Heart right ventricle (tissue), 16 donors: ENCODE data around the gene SMARCA4. TPM values are rescaled to one million over a fixed set of nuclear protein-coding genes. Genes with fewer than 3 reads are reported as not detected.

Experiments used
- ATAC-seq, 8 donors: fragments of 200-7000 bp; cut with Tn5 transposase; one replicate each; pipeline ENCODE4 v1.9.1; 2020; ENCODE audit warnings: mild to moderate bottlenecking in 8 of 8, moderate library complexity in 8 of 8, moderate number of reproducible peaks in 1 of 8
- DNase-seq, 2 donors: peaks; one replicate each; pipeline ENCODE4 v3.0.0-alpha.2; 2020
- H3K27ac ChIP-seq, 10 donors: fragments of 200-600 bp; sonication (generic) in 2 of 10; one replicate each; pipeline versions ENCODE4 v1.5.0 to v1.8.0; 2020 to 2022; ENCODE audit warnings: mild to moderate bottlenecking in 3 of 10
- H3K27me3 ChIP-seq, 7 donors: fragments of 200-600 bp; one replicate each; pipeline ENCODE4 v1.8.0; 2021 to 2022; ENCODE audit warnings: mild to moderate bottlenecking in 2 of 7
- H3K36me3 ChIP-seq, 9 donors: fragments of 200-600 bp; sonication (generic) in 1 of 9; one replicate each; pipeline versions ENCODE4 v1.5.0 to v1.8.0; 2020 to 2022; ENCODE audit warnings: mild to moderate bottlenecking in 2 of 9
- H3K4me1 ChIP-seq, 9 donors: fragments of 200-600 bp; sonication (generic) in 1 of 9; one replicate each; pipeline versions ENCODE4 v1.5.0 to v1.8.0; 2020 to 2022; ENCODE audit warnings: mild to moderate bottlenecking in 4 of 9
- H3K4me3 ChIP-seq, 10 donors: fragments of 200-600 bp; sonication (generic) in 2 of 10; one replicate each; pipeline versions ENCODE4 v1.5.0 to v1.8.0; 2020 to 2022; ENCODE audit warnings: mild to moderate bottlenecking in 7 of 10, moderate library complexity in 2 of 10
- H3K9me3 ChIP-seq, 11 donors: fragments of 200-600 bp in 10 of 11; sonication (generic) in 2 of 11; one replicate each; pipeline versions ENCODE4 v1.5.0 to v1.8.0; 2013 to 2022; ENCODE audit warnings: mild to moderate bottlenecking in 2 of 11, control low read depth in 1 of 11, moderate library complexity in 1 of 11
- CTCF ChIP-seq, 9 donors: fragments of 200-600 bp; sonication (generic) in 2 of 9; IDR thresholded peaks; one replicate each; pipeline versions ENCODE4 v1.5.0 to v1.8.0; 2021 to 2022; ENCODE audit warnings: antibody characterized with exemption in 9 of 9, mild to moderate bottlenecking in 5 of 9, moderate library complexity in 1 of 9
- WGBS, 2 donors: extraction: QIAGEN DNeasy Blood & Tissue Kit; methylation state at CpG; one replicate each; pipeline ENCODE4 v1.1.7; 2013; ENCODE audit warnings: inconsistent platforms in 1 of 2; 5-methylcytosine and 5-hydroxymethylcytosine counted together
- intact Hi-C, 10 donors: fragments of 100-400 bp; cut with DNase I; formaldehyde crosslinking; loops; one replicate each; pipeline versions ENCODE4 v1.11.1 to v1.14.2; 2022
- polyA plus RNA-seq, 2 donors: library from polyadenylated mRNA; stranded (reverse); fragments of 200-250 nt; gene quantifications; one replicate each; pipeline ENCODE4 v1.2.3, GENCODE V29; 2013
- total RNA-seq, 10 donors: library from RNA; stranded (reverse); fragmentation: NEBNext Ultra II Directional in 3 of 10; extraction: Animal tissue kit (Norgen Biotek cat#: 25700) in 3 of 10; gene quantifications; one replicate each; pipeline versions ENCODE4 v1.2.1 to v1.2.4, GENCODE V29; 2021 to 2023
- donor health status: Arrhythmogenic right ventricular cardiomyopathy.
- donor health status: ischemic (EF 13 %, LVEDD 7.1; RV severe dilation, severe dysfunction).
- donor health status: healthy with polysubstance abuse.
- donor health status: DM: no; HTN: yes; CAD: no.
- donor health status: DM: no; HTN: no; CAD: no.
- donor health status: ischemic (EF 25% LVEDD 6.9; RV normal size, moderate dysfunction).
- donor health status: ischemic (EF 25% LVEDD 5.7; RV mildly dilated, moderate dysfunction).
- donor health status: healthy.
- donor health status: DM: yes; HTN: yes; CAD: no.
- donor health status: Ischemic cardiomyopathy.
- donor health status: ischemic (EF 35%, LVEDD 5.7; RV mildly dilated, moderate dysfunction).
- donor health status: nonischemic (EF 11% LVEDD 7.7; RV severe dilation, severe dysfunction).
- donor health status: DM: yes; HTN: yes; CAD: no.
- donor health status: PGD.
- donor health status: ischemic (EF 29% LVEDD 5.4; RV normal size, mild dysfunction).
- donor health status: nonischemic (EF 23%, LVEDD 6.1; RV moderate dilation, normal function).

Gene SMARCA4
- total and polyA plus RNA-seq, 12 donors = 35.2 to 64.8 (median 44.5) TPM

- DNase-seq (no peak), ATAC-seq (peak in 1 of 8 donors; percentile 21)
- Histone ChIP-seq H3K36me3 (peaks cover 0 to 82% (median 67%) of the 10 kb centered on the region in 9 donors), H3K27me3 (no peaks in the 10 kb centered on the region), H3K4me3 (no peak overlapping the region), H3K4me1 (no peaks in the 10 kb centered on the region), H3K27ac (no peak overlapping the region), H3K9me3 (no peaks in the 10 kb centered on the region)
- no peak for TF ChIP-seq CTCF (IDR thresholded peaks at IDR 0.05)
- WGBS, 2 donors = 95 to 97% methylated on average over 31 to 32 of the region's 32 CpGs
- intact Hi-C loops = no loop called here
These were observed 25.7 kb downstream of the SMARCA4 start for GRCh38 chr19:10986301-10987127.

GRCh38 chr19:10987571-10988297 lies 26.9 kb downstream of the SMARCA4 start:
- Histone ChIP-seq H3K27ac (no peak overlapping the region), H3K9me3 (no peaks in the 10 kb centered on the region), H3K36me3 (peaks cover 0 to 94% (median 68%) of the 10 kb centered on the region in 9 donors), H3K27me3 (no peaks in the 10 kb centered on the region), H3K4me1 (no peaks in the 10 kb centered on the region), H3K4me3 (no peak overlapping the region)
- TF ChIP-seq CTCF (IDR thresholded peaks at IDR 0.05) = no peak
- ATAC-seq (no peak), DNase-seq (no peak)
- intact Hi-C loops = no loop called here
- 96% methylated on average over 32 of the region's 32 CpGs for WGBS, 2 donors

- Histone ChIP-seq H3K4me1 (no peaks in the 10 kb centered on the region), H3K4me3 (no peak overlapping the region), H3K36me3 (peaks cover 0 to 100% (median 69%) of the 10 kb centered on the region in 9 donors), H3K27me3 (no peaks in the 10 kb centered on the region), H3K9me3 (no peaks in the 10 kb centered on the region), H3K27ac (no peak overlapping the region)
- TF ChIP-seq CTCF (IDR thresholded peaks at IDR 0.05) = no peak
- intact Hi-C loops = no loop called here
- WGBS, 2 donors = 93 to 96% methylated on average over 2 of the region's 2 CpGs
- DNase-seq = no peak
- no peak for ATAC-seq
These were observed 27.6 kb downstream of the SMARCA4 start for GRCh38 chr19:10988380-10988779.

GRCh38 chr19:10988921-10989320 lies 28.1 kb downstream of the SMARCA4 start:
- ATAC-seq (no peak), DNase-seq (no peak)
- intact Hi-C loops = no loop called here
- H3K4me1 ChIP-seq = no peaks in the 10 kb centered on the region
- no peak overlapping the region for H3K27ac ChIP-seq
- no peaks in the 10 kb centered on the region for H3K27me3 ChIP-seq
- H3K9me3 ChIP-seq = no peaks in the 10 kb centered on the region
- no peak overlapping the region for H3K4me3 ChIP-seq
- no peak for TF ChIP-seq CTCF (IDR thresholded peaks at IDR 0.05)
- WGBS, 2 donors = 91 to 94% methylated on average over 12 of the region's 12 CpGs
- H3K36me3 ChIP-seq = peaks cover 0 to 100% (median 70%) of the 10 kb centered on the region in 9 donors
